ENCODE data around the gene FEN1. TPM values are rescaled to one million over a fixed set of nuclear protein-coding genes. Genes with fewer than 3 reads are reported as not detected.

Gene FEN1
- total RNA-seq, 1 donor from 2014 or later, result 31.3 TPM

DNA sequence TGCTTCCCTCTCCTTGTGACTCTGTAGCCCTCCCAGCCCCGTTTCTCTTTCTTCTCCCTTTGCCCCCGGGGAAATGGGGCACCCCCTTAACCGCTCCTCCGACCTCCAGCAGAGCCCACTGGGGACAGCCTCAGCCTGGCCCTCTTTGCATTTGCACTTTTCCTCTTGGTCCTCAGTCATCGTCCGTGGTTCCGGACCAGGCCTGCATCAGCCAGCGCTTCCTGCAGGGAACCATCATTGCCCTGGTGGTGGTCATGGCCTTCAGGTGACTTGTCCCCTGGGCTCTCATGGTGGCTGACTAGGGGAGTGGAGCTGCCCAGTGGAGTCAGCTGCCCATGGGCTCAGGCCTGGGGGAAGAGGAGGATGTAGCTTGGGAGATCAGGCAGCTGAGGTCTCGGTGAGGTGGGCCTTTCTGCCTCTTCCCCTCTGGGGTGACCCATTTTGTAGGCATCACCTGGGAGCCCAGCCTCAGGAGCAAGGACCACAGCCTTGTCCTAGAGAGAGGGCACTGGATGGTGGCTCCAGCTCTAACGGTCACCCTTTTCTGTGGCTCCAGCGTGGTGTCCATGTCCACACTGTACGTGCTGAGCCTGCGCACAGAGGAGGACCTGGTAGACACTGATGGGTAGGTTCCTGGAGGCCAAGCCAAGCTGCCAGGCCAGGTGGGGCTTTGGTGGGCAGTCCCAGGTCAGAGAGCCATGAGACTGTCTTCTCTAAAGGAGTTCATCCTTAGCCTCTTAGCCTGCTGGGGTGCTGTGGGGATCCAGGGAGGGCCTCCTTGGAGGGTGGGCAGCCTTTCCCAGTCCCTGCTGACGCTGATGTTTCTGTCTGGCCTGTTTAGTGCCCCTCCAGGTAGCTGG, 12.8 kb upstream of the FEN1 start:
- Histone ChIP-seq H3K4me3 (ENCODE audit: low read depth, low read length) (no peak overlapping the region), H3K36me3 (ENCODE audit: control insufficient read depth, insufficient read depth, low read length) (peaks cover 1% of the 10 kb centered on the region), H3K27me3 (ENCODE audit: control insufficient read depth, insufficient read depth, low read length) (no peaks in the 10 kb centered on the region)
- TF ChIP-seq, protein P1, sequence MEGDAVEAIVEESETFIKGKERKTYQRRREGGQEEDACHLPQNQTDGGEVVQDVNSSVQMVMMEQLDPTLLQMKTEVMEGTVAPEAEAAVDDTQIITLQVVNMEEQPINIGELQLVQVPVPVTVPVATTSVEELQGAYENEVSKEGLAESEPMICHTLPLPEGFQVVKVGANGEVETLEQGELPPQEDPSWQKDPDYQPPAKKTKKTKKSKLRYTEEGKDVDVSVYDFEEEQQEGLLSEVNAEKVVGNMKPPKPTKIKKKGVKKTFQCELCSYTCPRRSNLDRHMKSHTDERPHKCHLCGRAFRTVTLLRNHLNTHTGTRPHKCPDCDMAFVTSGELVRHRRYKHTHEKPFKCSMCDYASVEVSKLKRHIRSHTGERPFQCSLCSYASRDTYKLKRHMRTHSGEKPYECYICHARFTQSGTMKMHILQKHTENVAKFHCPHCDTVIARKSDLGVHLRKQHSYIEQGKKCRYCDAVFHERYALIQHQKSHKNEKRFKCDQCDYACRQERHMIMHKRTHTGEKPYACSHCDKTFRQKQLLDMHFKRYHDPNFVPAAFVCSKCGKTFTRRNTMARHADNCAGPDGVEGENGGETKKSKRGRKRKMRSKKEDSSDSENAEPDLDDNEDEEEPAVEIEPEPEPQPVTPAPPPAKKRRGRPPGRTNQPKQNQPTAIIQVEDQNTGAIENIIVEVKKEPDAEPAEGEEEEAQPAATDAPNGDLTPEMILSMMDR (IDR thresholded peaks at IDR 0.05; ENCODE audit: insufficient read depth, low read length, poor library complexity, severe bottlenecking), result no peak
- no peak for DNase-seq (ENCODE audit: low read depth)

DNA sequence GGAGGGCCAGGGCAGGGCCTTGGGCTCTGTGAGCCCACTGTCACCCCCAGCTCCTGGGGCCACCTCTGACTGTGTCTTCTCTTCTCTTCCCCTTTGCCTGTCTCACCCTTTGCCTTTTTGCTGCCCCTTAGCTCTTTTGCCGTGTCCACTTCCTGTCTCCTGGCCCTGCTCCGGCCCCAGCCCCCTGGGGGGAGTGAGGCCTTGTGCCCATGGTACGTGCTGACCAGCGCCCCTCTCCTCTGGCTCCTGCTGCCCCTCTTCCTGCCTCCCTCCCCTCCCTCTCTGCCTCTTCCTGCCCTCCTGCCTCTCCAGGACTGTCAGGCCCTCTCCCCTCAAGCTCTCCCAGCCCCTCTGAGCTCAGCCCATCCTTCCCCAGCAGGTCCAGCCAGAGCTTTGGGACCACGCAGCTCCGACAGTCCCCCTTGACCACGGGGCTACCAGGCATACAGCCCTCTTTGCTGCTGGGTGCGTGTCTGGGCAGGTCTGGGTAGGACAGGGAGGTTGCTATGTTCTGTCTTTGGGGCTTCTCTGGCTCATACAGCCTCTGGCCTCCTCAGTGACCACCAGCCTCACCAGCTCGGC, 12.0 kb upstream of the FEN1 start:
- H3K4me3 ChIP-seq (ENCODE audit: low read depth, low read length), result no peak overlapping the region
- peaks cover 1% of the 10 kb centered on the region for H3K36me3 ChIP-seq (ENCODE audit: control insufficient read depth, insufficient read depth, low read length)
- TF ChIP-seq, protein P1 (IDR thresholded peaks at IDR 0.05; ENCODE audit: insufficient read depth, low read length, poor library complexity, severe bottlenecking), result no peak
- H3K27me3 ChIP-seq (ENCODE audit: control insufficient read depth, insufficient read depth, low read length), result no peaks in the 10 kb centered on the region
- no peak for DNase-seq (ENCODE audit: low read depth)

DNA sequence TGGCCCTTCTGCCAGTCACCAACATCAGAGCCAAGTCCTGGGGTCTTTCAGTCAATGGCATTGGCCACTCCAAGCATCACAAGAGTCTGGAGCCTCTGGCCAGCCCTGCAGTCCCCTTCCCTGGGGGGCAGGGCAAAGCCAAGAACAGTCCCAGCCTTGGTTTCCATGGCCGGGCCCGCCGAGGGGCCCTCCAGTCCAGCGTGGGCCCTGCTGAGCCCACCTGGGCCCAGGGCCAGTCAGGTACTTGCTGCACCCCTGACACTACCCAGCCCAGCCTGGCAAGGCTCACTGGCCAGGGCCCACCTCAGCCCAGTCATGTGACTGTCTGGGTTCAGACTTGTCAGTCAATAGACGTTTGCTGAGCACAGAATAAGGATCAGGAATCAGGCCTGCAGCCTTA, 11.1 kb upstream of the FEN1 start:
- DNase-seq (ENCODE audit: low read depth), result no peak
- H3K4me3 ChIP-seq (ENCODE audit: low read depth, low read length), result no peak overlapping the region
- H3K27me3 ChIP-seq (ENCODE audit: control insufficient read depth, insufficient read depth, low read length), result no peaks in the 10 kb centered on the region
- TF ChIP-seq, protein P1 (IDR thresholded peaks at IDR 0.05; ENCODE audit: insufficient read depth, low read length, poor library complexity, severe bottlenecking), result no peak
- peaks cover 1% of the 10 kb centered on the region for H3K36me3 ChIP-seq (ENCODE audit: control insufficient read depth, insufficient read depth, low read length)

DNA sequence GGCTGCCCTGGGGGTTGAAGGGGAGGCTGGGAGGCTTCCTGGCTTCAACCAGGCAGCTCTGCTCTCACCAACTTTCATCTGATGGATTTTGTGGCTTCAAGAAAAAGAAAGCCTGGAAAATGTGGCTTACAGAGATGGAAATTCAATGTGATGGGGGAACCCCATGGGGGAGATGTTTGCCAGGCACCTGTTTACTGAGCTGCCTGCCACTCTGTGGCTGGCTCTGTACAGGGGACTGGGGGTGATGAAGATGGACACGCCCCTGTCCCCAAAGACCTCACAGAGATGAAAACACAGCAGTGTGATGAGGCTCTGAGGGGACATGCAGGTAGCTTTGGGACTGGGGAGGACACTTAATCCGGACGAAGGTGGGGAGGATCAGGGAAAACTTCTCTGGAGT, 10.4 kb upstream of the FEN1 start:
- TF ChIP-seq, protein P1 (IDR thresholded peaks at IDR 0.05; ENCODE audit: insufficient read depth, low read length, poor library complexity, severe bottlenecking), result no peak
- Histone ChIP-seq H3K27me3 (ENCODE audit: control insufficient read depth, insufficient read depth, low read length) (no peaks in the 10 kb centered on the region), H3K4me3 (ENCODE audit: low read depth, low read length) (no peak overlapping the region), H3K36me3 (ENCODE audit: control insufficient read depth, insufficient read depth, low read length) (peaks cover 3% of the 10 kb centered on the region)
- no peak for DNase-seq (ENCODE audit: low read depth)

DNA sequence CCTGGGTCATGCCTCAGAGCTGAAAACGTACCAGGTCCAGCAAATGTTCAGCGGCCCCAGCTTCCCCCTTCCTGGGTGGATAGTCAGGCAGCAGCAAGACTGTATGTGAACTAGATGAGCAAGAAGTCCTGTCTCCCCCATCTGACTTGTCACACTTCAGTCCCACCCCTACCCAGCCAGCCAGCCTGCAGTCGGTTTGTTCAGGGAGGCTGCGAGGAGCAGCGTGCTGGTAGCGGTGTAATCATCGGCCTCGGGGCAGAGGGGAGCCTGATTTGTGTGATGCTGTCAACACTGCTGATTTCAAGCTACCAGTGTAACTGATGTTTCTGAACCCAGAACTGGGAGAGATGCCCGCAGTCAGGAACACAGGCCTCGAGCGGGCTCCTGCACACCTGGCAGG, 9.9 kb upstream of the FEN1 start:
- DNase-seq (ENCODE audit: low read depth), result no peak
- H3K4me3 ChIP-seq (ENCODE audit: low read depth, low read length), result no peak overlapping the region
- TF ChIP-seq, protein P1 (IDR thresholded peaks at IDR 0.05; ENCODE audit: insufficient read depth, low read length, poor library complexity, severe bottlenecking), result no peak
- no peaks in the 10 kb centered on the region for H3K27me3 ChIP-seq (ENCODE audit: control insufficient read depth, insufficient read depth, low read length)
- peaks cover 3% of the 10 kb centered on the region for H3K36me3 ChIP-seq (ENCODE audit: control insufficient read depth, insufficient read depth, low read length)
